Liver (tissue), 9 donors: Measurements from ENCODE around the gene CIBAR2. TPM values are rescaled to one million over a fixed set of nuclear protein-coding genes. Genes with fewer than 3 reads are reported as not detected.

Experiments used
- DNase-seq: peaks from one replicate; pipeline ENCODE4 v3.0.0-alpha.2; 2017; ENCODE audit warnings: low spot score
- H3K27ac ChIP-seq, 2 donors: one replicate each; pipeline ENCODE4 v1.7.0; 2013; ENCODE audit warnings: inconsistent platforms in 2 of 2, low read length in 2 of 2, control low read depth in 1 of 2, low read depth in 1 of 2, mild to moderate bottlenecking in 1 of 2
- H3K27me3 ChIP-seq, 4 donors: one replicate each; pipeline versions ENCODE4 v1.6.1 to v1.7.0; 2013; ENCODE audit warnings: low read length in 3 of 4, inconsistent platforms in 1 of 4, mild to moderate bottlenecking in 1 of 4, moderate library complexity in 1 of 4; ENCODE audit not compliant: control insufficient read depth in 4 of 4, insufficient read depth in 4 of 4
- H3K36me3 ChIP-seq, 4 donors: one replicate each; pipeline versions ENCODE4 v1.6.1 to v1.7.0; 2013; ENCODE audit warnings: low read length in 3 of 4, mild to moderate bottlenecking in 3 of 4, low read depth in 1 of 4, moderate library complexity in 1 of 4; ENCODE audit not compliant: control insufficient read depth in 4 of 4, insufficient read depth in 3 of 4
- H3K4me1 ChIP-seq, 4 donors: one replicate each; pipeline versions ENCODE4 v1.6.1 to v1.7.0; 2013; ENCODE audit warnings: low read length in 3 of 4, mild to moderate bottlenecking in 3 of 4, moderate library complexity in 1 of 4; ENCODE audit not compliant: control insufficient read depth in 4 of 4, insufficient read depth in 4 of 4
- H3K4me3 ChIP-seq, 3 donors: one replicate each; pipeline versions ENCODE4 v1.6.1 to v1.7.0; 2013; ENCODE audit warnings: low read length in 3 of 3, control low read depth in 1 of 3, low read depth in 1 of 3, mild to moderate bottlenecking in 1 of 3
- H3K9ac ChIP-seq, 2 donors: one replicate each; pipeline ENCODE4 v1.7.0; 2013; ENCODE audit warnings: low read length in 2 of 2, mild to moderate bottlenecking in 2 of 2, moderate library complexity in 2 of 2, control low read depth in 1 of 2, low read depth in 1 of 2
- H3K9me3 ChIP-seq, 4 donors: one replicate each; pipeline versions ENCODE4 v1.6.1 to v1.7.0; 2013; ENCODE audit warnings: low read length in 3 of 4; ENCODE audit not compliant: control insufficient read depth in 4 of 4
- CTCF ChIP-seq: fragments of 150-350 bp; IDR thresholded peaks from 2 replicates; pipeline ENCODE4 v1.5.1; 2017; ENCODE audit warnings: improper control_type of control experiment, low read depth, low read length; ENCODE audit not compliant: missing input control
- EGR1 ChIP-seq, 2 donors: IDR thresholded peaks; 2 replicates each; pipeline ENCODE4 v1.6.1; 2016 to 2018; ENCODE audit warnings: antibody characterized with exemption in 2 of 2, low read depth in 2 of 2
- FOXA1 ChIP-seq: IDR thresholded peaks from 2 replicates; pipeline ENCODE4 v1.6.1; 2016; ENCODE audit warnings: antibody characterized with exemption
- FOXA2 ChIP-seq: IDR thresholded peaks from 2 replicates; pipeline ENCODE4 v1.6.1; 2016; ENCODE audit warnings: antibody characterized with exemption
- GABPA ChIP-seq, 2 donors: IDR thresholded peaks in 1 of 2; conservative IDR thresholded peaks in 1 of 2; 2 replicates each; pipeline ENCODE4 v1.6.1; 2016; ENCODE audit warnings: antibody characterized with exemption in 2 of 2, mild to moderate bottlenecking in 1 of 2, moderate library complexity in 1 of 2
- HNF4A ChIP-seq, 2 donors: conservative IDR thresholded peaks; 2 replicates each; pipeline ENCODE4 v1.6.1; 2016; ENCODE audit warnings: antibody characterized with exemption in 2 of 2, mild to moderate bottlenecking in 2 of 2
- HNF4G ChIP-seq: IDR thresholded peaks from 2 replicates; pipeline ENCODE4 v1.6.1; 2016; ENCODE audit warnings: antibody characterized with exemption
- JUND ChIP-seq, 2 donors: IDR thresholded peaks; 2 replicates each; pipeline ENCODE4 v1.6.1; 2016; ENCODE audit warnings: antibody characterized with exemption in 2 of 2
- MAX ChIP-seq: IDR thresholded peaks from 2 replicates; pipeline ENCODE4 v1.6.1; 2016; ENCODE audit warnings: antibody characterized with exemption
- NR2F2 ChIP-seq: IDR thresholded peaks from 2 replicates; pipeline ENCODE4 v1.6.1; 2016; ENCODE audit warnings: antibody characterized with exemption
- RAD21 ChIP-seq, 2 donors: IDR thresholded peaks; 2 replicates each; pipeline ENCODE4 v1.6.1; 2016; ENCODE audit warnings: antibody characterized with exemption in 2 of 2, mild to moderate bottlenecking in 2 of 2
- REST ChIP-seq: IDR thresholded peaks from 2 replicates; pipeline ENCODE4 v1.6.1; 2016; ENCODE audit warnings: antibody characterized with exemption, mild to moderate bottlenecking
- RXRA ChIP-seq, 2 donors: IDR thresholded peaks; 2 replicates each; pipeline ENCODE4 v1.6.1; 2017 to 2018; ENCODE audit warnings: antibody characterized with exemption in 2 of 2, mild to moderate bottlenecking in 1 of 2
- SP1 ChIP-seq: IDR thresholded peaks from 2 replicates; pipeline ENCODE4 v1.6.1; 2018; ENCODE audit warnings: antibody characterized with exemption, mild to moderate bottlenecking
- TAF1 ChIP-seq: conservative IDR thresholded peaks from 2 replicates; pipeline ENCODE4 v1.6.1; 2016; ENCODE audit warnings: antibody characterized with exemption, mild to moderate bottlenecking
- YY1 ChIP-seq: IDR thresholded peaks from 2 replicates; pipeline ENCODE4 v1.6.1; 2016; ENCODE audit warnings: antibody characterized with exemption, mild to moderate bottlenecking
- ZBTB33 ChIP-seq: IDR thresholded peaks from 2 replicates; pipeline ENCODE4 v1.6.1; 2016; ENCODE audit warnings: antibody characterized with exemption
- WGBS: extraction: QIAGEN DNeasy Blood & Tissue Kit; methylation state at CpG from one replicate; pipeline ENCODE4 v1.1.7; 2013; 5-methylcytosine and 5-hydroxymethylcytosine counted together
- polyA plus RNA-seq, 2 donors: library from polyadenylated mRNA; stranded (reverse) in 1 of 2; unstranded in 1 of 2; fragments of 200-250 nt in 1 of 2; fragments of >200 nt in 1 of 2; fragmentation: Nextera tagmentation in 1 of 2; extraction: Ambion mirVana in 1 of 2; gene quantifications; one replicate each; pipeline versions ENCODE4 v1.2.1 to v1.2.3, GENCODE V29; 2013 to 2015
- total RNA-seq, 2 donors: library from RNA; depleted of rRNA; stranded (reverse); fragments of >200 nt; gene quantifications; one replicate each; pipeline ENCODE4 v1.2.3, GENCODE V29; 2014
- TF ChIP-seq, protein P1 (sequence below): IDR thresholded peaks from 2 replicates; pipeline ENCODE4 v1.6.1; 2016; ENCODE audit warnings: antibody characterized with exemption
- donor health status: healthy.
- donor health status: healthy.
- donor health status: healthy.
- donor health status: healthy.
- donor health status: healthy.

The CIBAR2 gene
- total and polyA plus RNA-seq, 4 donors = not detected

GRCh38 chr16:85052536-85052935 is 59.7 kb downstream of the CIBAR2 start:
- H3K36me3 ChIP-seq = no peaks in the 10 kb centered on the region
- 92% methylated on average over 10 of the region's 10 CpGs for WGBS
- H3K9me3 ChIP-seq = no peaks in the 10 kb centered on the region
- no peak overlapping the region for H3K9ac ChIP-seq
- no peak for DNase-seq
- H3K27me3 ChIP-seq = no peaks in the 10 kb centered on the region
- TF ChIP-seq ZBTB33 (no peak), HNF4G (no peak), GABPA (IDR thresholded peaks at IDR 0.05 in 1 of 2, conservative IDR thresholded peaks at IDR 0.05 in 1 of 2) (no peak), SP1 (no peak), CTCF (no peak), JUND (IDR thresholded peaks at IDR 0.05) (no peak), YY1 (no peak), NR2F2 (no peak), MAX (no peak), TAF1 (no peak), FOXA1 (no peak)
- TF ChIP-seq, protein P1, sequence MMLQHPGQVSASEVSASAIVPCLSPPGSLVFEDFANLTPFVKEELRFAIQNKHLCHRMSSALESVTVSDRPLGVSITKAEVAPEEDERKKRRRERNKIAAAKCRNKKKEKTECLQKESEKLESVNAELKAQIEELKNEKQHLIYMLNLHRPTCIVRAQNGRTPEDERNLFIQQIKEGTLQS = no peak
- H3K4me1 ChIP-seq = peaks cover 0 to 13% (median 6%) of the 10 kb centered on the region in 4 donors
- H3K4me3 ChIP-seq = no peak overlapping the region
- H3K27ac ChIP-seq = no peak overlapping the region

DNA sequence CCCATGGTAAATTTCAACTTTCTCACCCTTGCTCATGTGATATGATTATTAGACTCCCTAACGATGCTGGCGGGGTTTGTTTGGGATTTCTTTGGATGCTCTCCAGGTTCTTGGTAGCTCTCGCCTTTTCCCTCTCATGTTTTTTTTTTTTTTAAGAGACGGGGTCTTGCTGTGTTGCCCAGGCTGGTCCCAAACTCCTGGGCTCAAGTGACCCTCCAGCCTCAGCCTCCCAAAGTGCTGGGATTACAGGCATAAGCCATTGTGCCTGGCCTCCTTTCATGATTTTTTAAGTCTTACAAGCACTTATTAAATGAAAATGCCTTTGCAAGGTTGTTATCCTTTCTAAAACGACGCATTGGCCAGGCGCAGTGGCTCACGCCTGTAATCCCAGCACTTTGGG is 60.6 kb downstream of the CIBAR2 start:
- no peak overlapping the region for H3K27ac ChIP-seq
- no peak overlapping the region for H3K4me3 ChIP-seq
- H3K9me3 ChIP-seq = no peaks in the 10 kb centered on the region
- no peaks in the 10 kb centered on the region for H3K36me3 ChIP-seq
- no peak for DNase-seq
- H3K9ac ChIP-seq = no peak overlapping the region
- peaks cover 0 to 14% (median 6%) of the 10 kb centered on the region in 4 donors for H3K4me1 ChIP-seq
- 89% methylated on average over 8 of the region's 8 CpGs for WGBS
- TF ChIP-seq YY1 (no peak), SP1 (no peak), RAD21 (IDR thresholded peaks at IDR 0.05) (no peak), FOXA1 (no peak), FOXA2 (no peak), TAF1 (no peak), GABPA (IDR thresholded peaks at IDR 0.05 in 1 of 2, conservative IDR thresholded peaks at IDR 0.05 in 1 of 2) (no peak), HNF4A (conservative IDR thresholded peaks at IDR 0.05) (no peak), MAX (no peak), RXRA (IDR thresholded peaks at IDR 0.05) (no peak), EGR1 (IDR thresholded peaks at IDR 0.05; ENCODE audit: low read depth in 2 of 2) (no peak), REST (no peak), JUND (IDR thresholded peaks at IDR 0.05) (no peak), ZBTB33 (no peak), CTCF (no peak), NR2F2 (no peak)
- TF ChIP-seq, protein P1 = no peak
- H3K27me3 ChIP-seq = no peaks in the 10 kb centered on the region
